ENCODE measurements around the gene STK31.
"Not testable (repeated sequence)": the region's sequence is repeated elsewhere in the genome, so short reads cannot be mapped to it uniquely, and the experiment has no call there.

Gene STK31

GRCh38 chr7:23713285-23714149 is 3.5 kb downstream of the STK31 start:
- Histone ChIP-seq H3K9me3 (no peaks in the 10 kb centered on the region), H3K4me3 (no peak overlapping the region), H3K4me1 (no peaks in the 10 kb centered on the region), H3K27ac (no peak overlapping the region), H3K4me2 (no peak overlapping the region), H3K36me3 (no peaks in the 10 kb centered on the region), H4K20me1 (no peaks in the 10 kb centered on the region), H3K27me3 (no peaks in the 10 kb centered on the region), H3K9ac (no peak overlapping the region)
- no peak for TF ChIP-seq Cebpa-rat (IDR thresholded peaks at IDR 0.05)

- no peak for TF ChIP-seq Cebpa-rat (IDR thresholded peaks at IDR 0.05)
Measured at GRCh38 chr7:23714150-23714464, 4.1 kb downstream of the STK31 start.

DNA sequence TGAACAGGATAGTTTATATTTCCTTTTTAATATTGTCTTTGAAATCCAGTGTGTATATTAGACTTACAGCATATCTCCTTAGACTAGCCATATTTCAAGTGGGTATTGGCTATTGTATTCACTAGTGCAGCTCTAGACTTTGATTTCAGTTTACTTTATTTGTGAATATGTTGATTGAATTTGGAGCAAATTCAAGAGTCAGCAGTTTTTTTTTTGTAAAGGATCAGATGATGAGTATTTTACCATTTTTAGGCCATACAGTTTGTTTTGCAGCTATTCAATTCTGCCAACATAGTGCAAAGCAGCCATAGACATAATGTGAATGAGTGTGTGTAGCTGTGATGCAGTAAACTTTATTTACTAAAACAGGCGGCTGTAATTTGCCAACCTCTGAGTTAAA is 4.6 kb downstream of the STK31 start:
- Histone ChIP-seq H3K4me3 (no peak overlapping the region), H3K9me3 (no peaks in the 10 kb centered on the region), H3K4me2 (no peak overlapping the region), H3K9ac (no peak overlapping the region), H3K27ac (no peak overlapping the region), H3K36me3 (no peaks in the 10 kb centered on the region), H3K4me1 (no peaks in the 10 kb centered on the region), H3K27me3 (no peaks in the 10 kb centered on the region), H4K20me1 (no peaks in the 10 kb centered on the region)
- no peak for TF ChIP-seq Cebpa-rat (IDR thresholded peaks at IDR 0.05)

More at GRCh38 chr7:23714150-23714464, 4.1 kb downstream of the STK31 start:
- H3K4me2 ChIP-seq, result no peak overlapping the region
- no peaks in the 10 kb centered on the region for H3K27me3 ChIP-seq
- no peaks in the 10 kb centered on the region for H3K4me1 ChIP-seq
- no peak overlapping the region for H3K4me3 ChIP-seq
- no peaks in the 10 kb centered on the region for H3K9me3 ChIP-seq
- no peaks in the 10 kb centered on the region for H4K20me1 ChIP-seq
- no peak overlapping the region for H3K27ac ChIP-seq
- no peaks in the 10 kb centered on the region for H3K36me3 ChIP-seq
- no peak overlapping the region for H3K9ac ChIP-seq

GRCh38 chr7:23715099-23715498 is 5.1 kb downstream of the STK31 start:
- TF ChIP-seq Cebpa-rat (IDR thresholded peaks at IDR 0.05), result no peak
- no peak overlapping the region for H3K4me2 ChIP-seq
- H3K4me1 ChIP-seq, result no peaks in the 10 kb centered on the region
- H3K4me3 ChIP-seq, result no peak overlapping the region
- no peaks in the 10 kb centered on the region for H3K36me3 ChIP-seq
- no peaks in the 10 kb centered on the region for H3K9me3 ChIP-seq
- H3K27me3 ChIP-seq, result no peaks in the 10 kb centered on the region
- H3K9ac ChIP-seq, result no peak overlapping the region
- no peaks in the 10 kb centered on the region for H4K20me1 ChIP-seq
- no peak overlapping the region for H3K27ac ChIP-seq

GRCh38 chr7:23717788-23718187 is 7.8 kb downstream of the STK31 start:
- no peak overlapping the region for H3K4me2 ChIP-seq
- H3K9ac ChIP-seq, result no peak overlapping the region
- no peak overlapping the region for H3K27ac ChIP-seq
- H3K4me3 ChIP-seq, result no peak overlapping the region
- TF ChIP-seq Cebpa-rat (IDR thresholded peaks at IDR 0.05), result no peak
- H3K27me3 ChIP-seq, result no peaks in the 10 kb centered on the region
- H4K20me1 ChIP-seq, result no peaks in the 10 kb centered on the region
- no peaks in the 10 kb centered on the region for H3K36me3 ChIP-seq
- H3K4me1 ChIP-seq, result no peaks in the 10 kb centered on the region
- H3K9me3 ChIP-seq, result no peaks in the 10 kb centered on the region

GRCh38 chr7:23721456-23721855 is 11.4 kb downstream of the STK31 start:
- Histone ChIP-seq H3K9me3 (no peaks in the 10 kb centered on the region), H3K27ac (no peak overlapping the region), H3K4me2 (no peak overlapping the region), H3K9ac (no peak overlapping the region), H4K20me1 (no peaks in the 10 kb centered on the region), H3K36me3 (no peaks in the 10 kb centered on the region), H3K27me3 (no peaks in the 10 kb centered on the region), H3K4me3 (no peak overlapping the region), H3K4me1 (no peaks in the 10 kb centered on the region)
- TF ChIP-seq Cebpa-rat (IDR thresholded peaks at IDR 0.05), result no peak

- not testable (repeated sequence) for H4K20me1 ChIP-seq, H3K4me3 ChIP-seq, H3K4me2 ChIP-seq, H3K9ac ChIP-seq, H3K27me3 ChIP-seq, H3K27ac ChIP-seq, H3K9me3 ChIP-seq, H3K4me1 ChIP-seq, H3K36me3 ChIP-seq
Measured at GRCh38 chr7:23722587-23723216, 12.7 kb downstream of the STK31 start.

DNA sequence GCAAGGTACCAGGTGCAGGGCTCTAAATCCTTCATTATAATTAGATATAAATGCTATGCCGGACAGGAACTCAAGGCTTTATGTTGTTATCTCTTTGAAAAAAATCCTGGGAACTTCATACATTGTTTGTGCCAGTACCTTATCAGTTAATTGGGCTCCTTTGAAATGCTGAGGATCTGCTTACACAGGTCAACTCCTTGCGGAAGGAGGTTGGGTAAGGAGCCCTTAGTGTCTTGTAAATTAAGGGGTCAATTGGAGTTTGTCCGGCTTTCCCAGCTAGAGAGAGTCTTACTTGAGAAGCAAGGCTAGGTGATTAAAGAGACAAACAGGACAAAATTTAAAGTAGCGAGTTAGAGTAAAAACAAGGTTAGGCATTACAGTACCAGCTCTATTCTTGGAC is 14.1 kb downstream of the STK31 start:
- H3K9ac ChIP-seq, H3K4me2 ChIP-seq, H3K9me3 ChIP-seq, H3K36me3 ChIP-seq, H3K4me3 ChIP-seq, H3K27me3 ChIP-seq, H3K27ac ChIP-seq, H3K4me1 ChIP-seq, H4K20me1 ChIP-seq: not testable (repeated sequence)

DNA sequence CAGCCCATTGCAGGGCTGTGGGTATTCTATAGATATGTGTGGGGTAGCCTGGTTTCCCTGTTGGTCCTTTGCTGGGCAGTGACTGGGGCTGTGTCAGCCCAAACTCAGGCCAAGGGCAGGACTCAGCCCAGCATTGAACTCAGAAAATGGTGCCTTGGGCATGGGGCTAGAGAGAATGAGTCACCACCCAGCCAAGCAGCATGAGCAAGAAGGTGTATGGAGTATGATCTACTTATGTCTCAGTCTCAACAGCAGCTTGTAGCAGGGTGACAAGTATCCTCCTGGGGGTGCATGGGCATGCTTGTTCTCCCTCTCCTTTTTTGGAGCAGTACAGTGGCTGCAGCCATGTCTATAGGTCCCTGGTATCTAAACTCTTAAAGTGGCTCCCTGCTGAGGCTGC is 32.0 kb downstream of the STK31 start:
- Histone ChIP-seq H3K27me3 (no peaks in the 10 kb centered on the region), H3K9ac (no peak overlapping the region), H3K4me2 (no peak overlapping the region), H3K4me3 (no peak overlapping the region), H3K27ac (no peak overlapping the region), H3K9me3 (peaks cover 43% of the 10 kb centered on the region), H3K4me1 (0 out of 2 replicates have a peak, but pooled peaks cover 5% of the 10 kb centered on the region), H4K20me1 (no peaks in the 10 kb centered on the region), H3K36me3 (peaks cover 9% of the 10 kb centered on the region; the same call in 1 of the 2 replicates)
- TF ChIP-seq Cebpa-rat (IDR thresholded peaks at IDR 0.05), result no peak

DNA sequence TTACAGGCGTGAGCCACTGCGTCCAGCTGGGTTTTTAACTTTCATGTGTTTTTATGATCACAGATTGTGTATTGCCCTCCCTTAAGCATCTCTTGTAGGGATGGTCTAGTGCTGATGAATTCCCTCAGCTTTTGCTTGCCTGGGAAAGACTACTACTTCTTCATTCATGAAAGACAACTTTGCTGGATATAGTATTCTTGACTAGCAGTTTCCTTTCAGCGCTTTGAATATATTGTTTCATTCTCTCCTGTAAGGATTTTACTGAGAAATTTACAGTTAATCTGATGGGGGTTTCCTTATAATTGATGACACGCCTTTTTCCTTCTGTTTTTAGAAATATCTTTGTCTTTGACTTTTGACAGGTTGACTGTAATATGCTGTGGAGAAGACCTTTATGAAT is 33.2 kb downstream of the STK31 start:
- Histone ChIP-seq H3K4me3 (no peak overlapping the region), H3K27me3 (no peaks in the 10 kb centered on the region)

More for the DNA sequence above, 33.2 kb downstream of the STK31 start:
- no peak for TF ChIP-seq Cebpa-rat (IDR thresholded peaks at IDR 0.05)
- Histone ChIP-seq H3K27ac (no peak overlapping the region), H3K9me3 (peaks cover 43% of the 10 kb centered on the region), H3K4me2 (no peak overlapping the region), H3K9ac (no peak overlapping the region), H3K36me3 (peaks cover 9% of the 10 kb centered on the region; the same call in 1 of the 2 replicates), H3K4me1 (0 out of 2 replicates have a peak, but pooled peaks cover 5% of the 10 kb centered on the region), H4K20me1 (no peaks in the 10 kb centered on the region)
